ENCODE results near the gene ELP1. TPM values are rescaled to one million over a fixed set of nuclear protein-coding genes. Genes with fewer than 3 reads are reported as not detected.
A peak's percentile ranks its signal among the peaks of the same experiment; 100 is the strongest.
"Not testable (repeated sequence)": the region's sequence is repeated elsewhere in the genome, so short reads cannot be mapped to it uniquely, and the experiment has no call there.

ELP1 gene
- total and polyA plus RNA-seq, 2 donors (not counting 1 experiment from before 2014, with no cell fraction given): 18.7 to 41.9 TPM

DNA sequence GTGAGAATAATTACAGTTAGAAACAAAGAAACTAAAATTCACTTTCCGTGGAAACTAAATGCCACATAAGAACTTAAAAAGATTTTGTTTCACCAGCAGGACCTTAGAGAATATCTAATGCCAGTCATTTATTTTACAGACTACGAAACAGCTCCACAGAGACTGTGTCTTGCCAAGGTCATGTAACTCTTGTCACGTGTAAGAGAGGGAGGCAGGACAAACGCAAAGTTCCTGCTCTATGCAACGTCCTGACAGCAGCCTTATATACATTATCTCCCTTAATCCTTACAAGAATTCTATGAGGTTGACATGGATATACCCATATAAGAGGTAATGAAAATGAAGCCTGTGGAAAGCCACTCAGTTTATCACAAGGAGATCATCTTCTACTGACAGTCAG is 40.0 kb upstream of the ELP1 start:
- Histone ChIP-seq H3K27ac (ENCODE audit: insufficient read depth, low read length) (no peak overlapping the region), H3K4me2 (ENCODE audit: extremely low read depth, insufficient read depth, low read length) (no peak overlapping the region), H4K20me1 (ENCODE audit: control insufficient read depth, extremely low read depth, insufficient read depth, low read length) (no peaks in the 10 kb centered on the region), H3K9me3 (ENCODE audit: control insufficient read depth, insufficient read depth, low read depth, low read length) (no peaks in the 10 kb centered on the region), H3K27me3 (ENCODE audit: control insufficient read depth, insufficient read depth, low read length) (no peaks in the 10 kb centered on the region), H3K9ac (ENCODE audit: insufficient read depth, low read length) (no peak overlapping the region), H3K79me2 (ENCODE audit: control insufficient read depth, insufficient read depth, low read length) (no peaks in the 10 kb centered on the region), H3K36me3 (ENCODE audit: control insufficient read depth, insufficient read depth, low read length) (peaks cover 14% of the 10 kb centered on the region), H3K4me3 (replicated peaks in 1 of 4; ENCODE audit: control extremely low read depth in 1 of 4, insufficient read depth in 1 of 4, low read depth in 3 of 4, low read length in 4 of 4) (no peak overlapping the region), H3K4me1 (ENCODE audit: control insufficient read depth, extremely low read depth, insufficient read depth, low read length) (peaks cover 2% of the 10 kb centered on the region), H2AFZ (ENCODE audit: low read length) (no peak overlapping the region)
- peak in 1 of 2 donors; percentile 38 for DNase-seq (ENCODE audit: low read depth in 2 of 2)
- no peak for TF ChIP-seq EZH2 (IDR thresholded peaks at IDR 0.05; ENCODE audit: low read length, missing control alignments)
- TF ChIP-seq, protein P1, sequence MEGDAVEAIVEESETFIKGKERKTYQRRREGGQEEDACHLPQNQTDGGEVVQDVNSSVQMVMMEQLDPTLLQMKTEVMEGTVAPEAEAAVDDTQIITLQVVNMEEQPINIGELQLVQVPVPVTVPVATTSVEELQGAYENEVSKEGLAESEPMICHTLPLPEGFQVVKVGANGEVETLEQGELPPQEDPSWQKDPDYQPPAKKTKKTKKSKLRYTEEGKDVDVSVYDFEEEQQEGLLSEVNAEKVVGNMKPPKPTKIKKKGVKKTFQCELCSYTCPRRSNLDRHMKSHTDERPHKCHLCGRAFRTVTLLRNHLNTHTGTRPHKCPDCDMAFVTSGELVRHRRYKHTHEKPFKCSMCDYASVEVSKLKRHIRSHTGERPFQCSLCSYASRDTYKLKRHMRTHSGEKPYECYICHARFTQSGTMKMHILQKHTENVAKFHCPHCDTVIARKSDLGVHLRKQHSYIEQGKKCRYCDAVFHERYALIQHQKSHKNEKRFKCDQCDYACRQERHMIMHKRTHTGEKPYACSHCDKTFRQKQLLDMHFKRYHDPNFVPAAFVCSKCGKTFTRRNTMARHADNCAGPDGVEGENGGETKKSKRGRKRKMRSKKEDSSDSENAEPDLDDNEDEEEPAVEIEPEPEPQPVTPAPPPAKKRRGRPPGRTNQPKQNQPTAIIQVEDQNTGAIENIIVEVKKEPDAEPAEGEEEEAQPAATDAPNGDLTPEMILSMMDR (conservative IDR thresholded peaks at IDR 0.05 in 1 of 2, IDR thresholded peaks at IDR 0.05 in 1 of 2; ENCODE audit: low read depth in 1 of 2, low read length in 2 of 2): no peak

DNA sequence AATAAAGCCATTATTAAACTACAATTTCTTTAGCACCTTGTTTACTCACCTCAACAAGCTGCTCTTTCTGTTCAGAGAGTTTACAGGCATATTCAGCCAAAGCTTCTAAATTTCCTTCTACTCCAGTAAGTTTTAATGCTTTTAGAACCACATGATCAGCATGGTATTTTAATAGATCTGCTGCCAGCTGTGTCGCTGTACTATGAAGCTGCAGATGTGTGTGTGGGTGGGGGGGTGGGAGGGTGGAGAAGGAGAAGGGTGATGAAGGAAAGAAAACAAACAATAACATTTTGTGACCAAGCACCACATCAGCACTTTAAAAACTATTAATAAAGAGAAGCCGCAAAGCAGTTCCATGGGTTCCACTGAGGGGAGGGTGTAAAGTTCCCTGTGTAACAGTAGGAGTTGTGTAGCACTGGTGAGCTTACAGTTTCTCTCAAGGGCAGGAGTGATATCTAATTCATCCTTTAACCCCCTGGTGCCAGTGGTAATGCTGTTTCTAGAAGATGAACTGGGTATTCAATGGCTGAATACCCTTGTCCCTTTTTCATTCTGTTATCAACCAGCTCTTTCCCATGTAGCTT is 38.8 kb upstream of the ELP1 start:
- no peaks in the 10 kb centered on the region for H3K79me2 ChIP-seq (ENCODE audit: control insufficient read depth, insufficient read depth, low read length)
- TF ChIP-seq, protein P1 (conservative IDR thresholded peaks at IDR 0.05 in 1 of 2, IDR thresholded peaks at IDR 0.05 in 1 of 2; ENCODE audit: low read depth in 1 of 2, low read length in 2 of 2): no peak
- no peak for TF ChIP-seq EZH2 (IDR thresholded peaks at IDR 0.05; ENCODE audit: low read length, missing control alignments)
- no peaks in the 10 kb centered on the region for H3K27me3 ChIP-seq (ENCODE audit: control insufficient read depth, insufficient read depth, low read length)
- peak; percentile 37 to 56 for DNase-seq (ENCODE audit: low read depth in 2 of 2)
- peaks cover 2% of the 10 kb centered on the region for H3K4me1 ChIP-seq (ENCODE audit: control insufficient read depth, extremely low read depth, insufficient read depth, low read length)
- H3K36me3 ChIP-seq (ENCODE audit: control insufficient read depth, insufficient read depth, low read length): peaks cover 12% of the 10 kb centered on the region
- no peaks in the 10 kb centered on the region for H3K9me3 ChIP-seq (ENCODE audit: control insufficient read depth, insufficient read depth, low read depth, low read length)
- no peak overlapping the region for H2AFZ ChIP-seq (ENCODE audit: low read length)
- H4K20me1 ChIP-seq (ENCODE audit: control insufficient read depth, extremely low read depth, insufficient read depth, low read length): no peaks in the 10 kb centered on the region
- no peak overlapping the region for H3K27ac ChIP-seq (ENCODE audit: insufficient read depth, low read length)
- H3K9ac ChIP-seq (ENCODE audit: insufficient read depth, low read length): no peak overlapping the region
- H3K4me2 ChIP-seq (ENCODE audit: extremely low read depth, insufficient read depth, low read length): no peak overlapping the region
- no peak overlapping the region for H3K4me3 ChIP-seq (replicated peaks in 1 of 4; ENCODE audit: control extremely low read depth in 1 of 4, insufficient read depth in 1 of 4, low read depth in 3 of 4, low read length in 4 of 4)

DNA sequence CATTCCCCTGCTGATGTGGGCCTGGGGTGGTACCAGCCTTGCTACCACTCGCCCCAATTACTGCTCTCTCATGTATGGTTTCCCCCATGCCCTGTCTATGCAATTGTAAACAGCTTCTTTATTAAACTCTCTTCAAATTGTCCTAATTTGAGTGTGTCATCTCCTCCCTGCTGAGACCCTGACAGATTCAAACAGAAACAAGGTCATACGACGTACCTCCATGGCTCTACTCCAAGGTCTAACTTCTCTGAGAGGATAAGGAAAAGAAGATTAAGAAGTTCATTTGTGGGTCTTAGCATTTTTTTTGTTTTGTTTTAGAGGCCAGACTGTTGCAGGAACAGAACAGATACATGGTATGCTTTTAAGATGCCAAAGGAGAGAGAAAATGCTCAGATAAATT is 38.3 kb upstream of the ELP1 start:
- no peak overlapping the region for H3K9ac ChIP-seq (ENCODE audit: insufficient read depth, low read length)
- TF ChIP-seq, protein P1 (conservative IDR thresholded peaks at IDR 0.05 in 1 of 2, IDR thresholded peaks at IDR 0.05 in 1 of 2; ENCODE audit: low read depth in 1 of 2, low read length in 2 of 2): no peak
- TF ChIP-seq EZH2 (IDR thresholded peaks at IDR 0.05; ENCODE audit: low read length, missing control alignments): no peak
- H2AFZ ChIP-seq (ENCODE audit: low read length): no peak overlapping the region
- no peak overlapping the region for H3K4me3 ChIP-seq (replicated peaks in 1 of 4; ENCODE audit: control extremely low read depth in 1 of 4, insufficient read depth in 1 of 4, low read depth in 3 of 4, low read length in 4 of 4)
- no peak overlapping the region for H3K4me2 ChIP-seq (ENCODE audit: extremely low read depth, insufficient read depth, low read length)
- H3K4me1 ChIP-seq (ENCODE audit: control insufficient read depth, extremely low read depth, insufficient read depth, low read length): peaks cover 2% of the 10 kb centered on the region
- no peaks in the 10 kb centered on the region for H4K20me1 ChIP-seq (ENCODE audit: control insufficient read depth, extremely low read depth, insufficient read depth, low read length)
- peaks cover 12% of the 10 kb centered on the region for H3K36me3 ChIP-seq (ENCODE audit: control insufficient read depth, insufficient read depth, low read length)
- no peak for DNase-seq (ENCODE audit: low read depth in 2 of 2)
- no peak overlapping the region for H3K27ac ChIP-seq (ENCODE audit: insufficient read depth, low read length)
- H3K27me3 ChIP-seq (ENCODE audit: control insufficient read depth, insufficient read depth, low read length): no peaks in the 10 kb centered on the region
- H3K9me3 ChIP-seq (ENCODE audit: control insufficient read depth, insufficient read depth, low read depth, low read length): no peaks in the 10 kb centered on the region
- no peaks in the 10 kb centered on the region for H3K79me2 ChIP-seq (ENCODE audit: control insufficient read depth, insufficient read depth, low read length)

DNA sequence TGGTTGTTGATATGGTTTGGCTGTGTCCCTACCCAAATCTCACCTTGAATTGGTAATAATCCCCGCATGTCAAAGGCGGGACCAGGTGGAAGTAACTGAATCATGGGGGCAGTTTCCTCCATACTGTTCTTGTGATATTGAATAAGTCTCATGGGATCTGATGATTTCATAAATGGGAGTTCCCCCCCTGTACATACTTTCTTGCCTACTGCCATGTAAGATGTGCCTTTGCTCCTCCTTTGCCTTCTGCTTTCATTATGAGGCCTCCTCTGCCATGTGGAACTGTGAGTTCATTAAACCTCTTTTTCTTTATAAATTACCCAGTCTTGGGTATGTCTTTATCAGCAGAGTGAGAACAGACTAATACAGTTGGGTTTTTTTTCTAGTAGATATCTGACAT is 37.5 kb upstream of the ELP1 start:
- not testable (repeated sequence) for H2AFZ ChIP-seq (ENCODE audit: low read length); H3K36me3 ChIP-seq (ENCODE audit: control insufficient read depth, insufficient read depth, low read length); H3K27me3 ChIP-seq (ENCODE audit: control insufficient read depth, insufficient read depth, low read length); DNase-seq (ENCODE audit: low read depth in 2 of 2); H3K9ac ChIP-seq (ENCODE audit: insufficient read depth, low read length); H3K4me3 ChIP-seq (replicated peaks in 1 of 4; ENCODE audit: control extremely low read depth in 1 of 4, insufficient read depth in 1 of 4, low read depth in 3 of 4, low read length in 4 of 4); H3K4me2 ChIP-seq (ENCODE audit: extremely low read depth, insufficient read depth, low read length); H4K20me1 ChIP-seq (ENCODE audit: control insufficient read depth, extremely low read depth, insufficient read depth, low read length); H3K79me2 ChIP-seq (ENCODE audit: control insufficient read depth, insufficient read depth, low read length); H3K9me3 ChIP-seq (ENCODE audit: control insufficient read depth, insufficient read depth, low read depth, low read length); H3K4me1 ChIP-seq (ENCODE audit: control insufficient read depth, extremely low read depth, insufficient read depth, low read length); H3K27ac ChIP-seq (ENCODE audit: insufficient read depth, low read length)

Data from fibroblast of lung (primary cell).